ENCODE measurements around the gene PSMD1. TPM values are rescaled to one million over a fixed set of nuclear protein-coding genes. Genes with fewer than 3 reads are reported as not detected.

PSMD1 gene
- total and polyA plus RNA-seq, 2 donors (not counting 3 experiments of a cell fraction or from before 2014, with no cell fraction given), result 163 to 209 TPM

DNA sequence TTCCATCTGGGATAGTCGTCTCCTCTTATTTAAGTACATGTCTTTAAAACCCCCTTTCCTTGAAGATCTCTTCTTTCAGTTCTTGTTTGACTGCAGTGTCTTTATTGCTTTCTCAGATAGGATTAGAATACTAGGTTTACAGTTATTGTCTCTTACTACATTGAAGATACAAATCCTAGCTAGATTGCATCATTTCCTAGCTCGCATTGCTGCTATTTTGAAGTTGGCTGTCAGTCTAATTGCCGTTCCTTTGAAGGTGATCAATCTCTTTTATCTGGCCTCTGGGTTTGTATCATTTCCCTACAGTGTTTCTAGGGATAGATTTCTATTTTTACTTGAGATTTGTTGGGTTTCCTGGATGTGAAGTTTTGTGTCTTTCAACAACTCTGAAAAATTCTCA, 162.6 kb downstream of the PSMD1 start:
- Histone ChIP-seq H2AFZ (ENCODE audit: low read depth, low read length) (no peak overlapping the region), H3K79me2 (ENCODE audit: control insufficient read depth, insufficient read depth, low read length) (no peaks in the 10 kb centered on the region), H3K9ac (replicated peaks; ENCODE audit: extremely low read depth, insufficient read depth, low read length) (no peak overlapping the region), H3K9me3 (replicated peaks; ENCODE audit: control insufficient read depth, insufficient read depth, low read length) (no peaks in the 10 kb centered on the region), H3K4me2 (ENCODE audit: insufficient read depth, low read length) (no peak overlapping the region), H3K4me3 (replicated peaks in 1 of 3; ENCODE audit: insufficient read depth in 1 of 3, low read depth in 1 of 3, low read length in 3 of 3) (no peak overlapping the region), H3K9me1 (replicated peaks; ENCODE audit: control insufficient read depth, extremely low read depth, insufficient read depth, low read length) (no peaks in the 10 kb centered on the region), H3K27ac (ENCODE audit: insufficient read depth, low read depth, low read length) (no peak overlapping the region), H4K20me1 (replicated peaks; ENCODE audit: control insufficient read depth, extremely low read depth, insufficient read depth, low read length) (no peaks in the 10 kb centered on the region), H3K4me1 (ENCODE audit: control insufficient read depth, extremely low read depth, insufficient read depth, low read length) (no peaks in the 10 kb centered on the region), H3K36me3 (ENCODE audit: control insufficient read depth in 2 of 2, extremely low read depth in 1 of 2, insufficient read depth in 2 of 2, low read length in 2 of 2) (peaks cover 0 to 2% of the 10 kb centered on the region in 2 experiments), H3K27me3 (ENCODE audit: control insufficient read depth in 2 of 2, insufficient read depth in 2 of 2, low read length in 2 of 2) (no peaks in the 10 kb centered on the region)
- no peak for FAIRE-seq
- CTCF ChIA-PET, result interaction anchor here (1.3 to 2.7 kb wide), 5 partner anchors 8 to 232 kb away, joined by 3 to 9 read pairs (median 6); no protein-coding TSS in a partner anchor
- POLR2A ChIA-PET, result interaction anchor here (0.7 kb wide), 1 partner anchor 58 kb away, joined by 3 read pairs; no protein-coding TSS in a partner anchor
- intact Hi-C loops (cut with micrococcal nuclease), result no loop called here
- BruUV-seq (replicated peaks), result no TSS peak
- TF ChIP-seq EZH2 (IDR thresholded peaks at IDR 0.05; ENCODE audit: borderline replicate concordance, low read depth, low read length, severe bottlenecking) (no peak), JUN (IDR thresholded peaks at IDR 0.05; ENCODE audit: borderline replicate concordance, insufficient read depth, insufficient read length, low read depth) (no peak), GATA2 (IDR thresholded peaks at IDR 0.05; ENCODE audit: insufficient read depth, insufficient read length, low read depth, low read length) (no peak)
- TF ChIP-seq, protein P1, sequence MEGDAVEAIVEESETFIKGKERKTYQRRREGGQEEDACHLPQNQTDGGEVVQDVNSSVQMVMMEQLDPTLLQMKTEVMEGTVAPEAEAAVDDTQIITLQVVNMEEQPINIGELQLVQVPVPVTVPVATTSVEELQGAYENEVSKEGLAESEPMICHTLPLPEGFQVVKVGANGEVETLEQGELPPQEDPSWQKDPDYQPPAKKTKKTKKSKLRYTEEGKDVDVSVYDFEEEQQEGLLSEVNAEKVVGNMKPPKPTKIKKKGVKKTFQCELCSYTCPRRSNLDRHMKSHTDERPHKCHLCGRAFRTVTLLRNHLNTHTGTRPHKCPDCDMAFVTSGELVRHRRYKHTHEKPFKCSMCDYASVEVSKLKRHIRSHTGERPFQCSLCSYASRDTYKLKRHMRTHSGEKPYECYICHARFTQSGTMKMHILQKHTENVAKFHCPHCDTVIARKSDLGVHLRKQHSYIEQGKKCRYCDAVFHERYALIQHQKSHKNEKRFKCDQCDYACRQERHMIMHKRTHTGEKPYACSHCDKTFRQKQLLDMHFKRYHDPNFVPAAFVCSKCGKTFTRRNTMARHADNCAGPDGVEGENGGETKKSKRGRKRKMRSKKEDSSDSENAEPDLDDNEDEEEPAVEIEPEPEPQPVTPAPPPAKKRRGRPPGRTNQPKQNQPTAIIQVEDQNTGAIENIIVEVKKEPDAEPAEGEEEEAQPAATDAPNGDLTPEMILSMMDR (IDR thresholded peaks at IDR 0.05; ENCODE audit: extremely low read depth in 1 of 2, insufficient read depth in 1 of 2, low read depth in 1 of 2, low read length in 2 of 2), result no peak
- no peak for DNase-seq (ENCODE audit: low read depth, low spot score)
- dilution Hi-C loops (cut with MboI; ENCODE audit: extremely low pct_ligation_motif_present, low sequenced_read_pairs), result no loop called here

DNA sequence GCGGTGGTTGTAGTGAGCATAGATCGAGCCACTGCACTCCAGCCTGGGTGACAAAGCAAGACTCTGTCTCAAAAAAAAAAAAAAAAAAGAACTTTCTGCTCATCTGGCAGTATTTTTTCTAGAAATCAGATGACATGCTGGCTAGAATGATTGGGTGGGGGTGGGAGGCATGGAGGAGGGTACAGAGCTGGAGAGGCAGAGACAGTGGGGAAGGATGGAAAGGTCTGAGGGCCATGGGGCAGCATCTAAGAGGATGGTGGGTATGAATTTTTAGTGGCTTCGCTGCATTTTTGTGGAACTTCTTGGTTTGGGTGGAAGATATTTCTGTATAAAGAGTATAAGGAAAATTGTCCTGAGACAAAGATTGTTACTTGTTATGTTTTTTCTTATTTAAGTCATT, 165.1 kb downstream of the PSMD1 start:
- intact Hi-C loops (cut with micrococcal nuclease), result no loop called here
- H3K4me3 ChIP-seq (replicated peaks in 1 of 3; ENCODE audit: insufficient read depth in 1 of 3, low read depth in 1 of 3, low read length in 3 of 3), result no peak overlapping the region
- no peak overlapping the region for H3K9ac ChIP-seq (replicated peaks; ENCODE audit: extremely low read depth, insufficient read depth, low read length)
- no peak overlapping the region for H3K27ac ChIP-seq (ENCODE audit: insufficient read depth, low read depth, low read length)
- dilution Hi-C loops (cut with MboI; ENCODE audit: extremely low pct_ligation_motif_present, low sequenced_read_pairs), result no loop called here
- no peaks in the 10 kb centered on the region for H3K27me3 ChIP-seq (ENCODE audit: control insufficient read depth in 2 of 2, insufficient read depth in 2 of 2, low read length in 2 of 2)
- H3K79me2 ChIP-seq (ENCODE audit: control insufficient read depth, insufficient read depth, low read length), result no peaks in the 10 kb centered on the region
- no peaks in the 10 kb centered on the region for H3K9me1 ChIP-seq (replicated peaks; ENCODE audit: control insufficient read depth, extremely low read depth, insufficient read depth, low read length)
- no peak for DNase-seq (ENCODE audit: low read depth, low spot score)
- H3K4me2 ChIP-seq (ENCODE audit: insufficient read depth, low read length), result no peak overlapping the region
- FAIRE-seq, result no peak
- peaks cover 0 to 2% of the 10 kb centered on the region in 2 experiments for H3K36me3 ChIP-seq (ENCODE audit: control insufficient read depth in 2 of 2, extremely low read depth in 1 of 2, insufficient read depth in 2 of 2, low read length in 2 of 2)
- ChIA-PET CTCF (interaction anchor here (1.6 kb wide), 1 partner anchor 118 kb away, joined by 4 read pairs; no protein-coding TSS in a partner anchor), POLR2A (no interaction called here)
- no peaks in the 10 kb centered on the region for H4K20me1 ChIP-seq (replicated peaks; ENCODE audit: control insufficient read depth, extremely low read depth, insufficient read depth, low read length)
- H3K9me3 ChIP-seq (replicated peaks; ENCODE audit: control insufficient read depth, insufficient read depth, low read length), result no peaks in the 10 kb centered on the region
- H2AFZ ChIP-seq (ENCODE audit: low read depth, low read length), result no peak overlapping the region
- no TSS peak for BruUV-seq (replicated peaks)
- no peak for TF ChIP-seq MYC (IDR thresholded peaks at IDR 0.05; ENCODE audit: low read depth, low read length)
- TF ChIP-seq EZH2 (IDR thresholded peaks at IDR 0.05; ENCODE audit: borderline replicate concordance, low read depth, low read length, severe bottlenecking), result no peak
- TF ChIP-seq FOS (IDR thresholded peaks at IDR 0.05; ENCODE audit: borderline replicate concordance, insufficient read depth, low read length), result no peak
- no peak for TF ChIP-seq POLR2A (IDR thresholded peaks at IDR 0.05; ENCODE audit: low read depth, low read length)
- H3K4me1 ChIP-seq (ENCODE audit: control insufficient read depth, extremely low read depth, insufficient read depth, low read length), result no peaks in the 10 kb centered on the region
